Body of pancreas (tissue), 4 donors: ENCODE data around the gene RASGRF2.

ENCODE experiments used
- CTCF ChIP-seq, 7 experiments: fragments of 450-650 bp in 4 of 7; fragments of 200-600 bp in 3 of 7; sonication (generic) in 3 of 7; IDR thresholded peaks; one replicate each; pipeline ENCODE4 v1.5.1; 2016 to 2019; ENCODE audit warnings: antibody characterized with exemption in 7 of 7
- POLR2A ChIP-seq, 3 donors: fragments of 450-650 bp; IDR thresholded peaks; one replicate each; pipeline ENCODE4 v1.6.1; 2016; ENCODE audit warnings: antibody characterized with exemption in 3 of 3, mild to moderate bottlenecking in 2 of 3

- TF ChIP-seq POLR2A (IDR thresholded peaks at IDR 0.05): no peak
- TF ChIP-seq CTCF (IDR thresholded peaks at IDR 0.05): no peak
Measured at GRCh38 chr5:81163651-81164050, 203.5 kb downstream of the RASGRF2 start.
